Naive thymus-derived CD8-positive, alpha-beta T cell (primary cell): ENCODE results near the gene ALG12. TPM values are rescaled to one million over a fixed set of nuclear protein-coding genes. Genes with fewer than 3 reads are reported as not detected.
A peak's percentile ranks its signal among the peaks of the same experiment; 100 is the strongest.

Experiments
- ATAC-seq, 2 donors: fragments of 150-1000 bp; cut with Tn5 transposase in 1 of 2; sonication (Bioruptor Pico), chemical (Tn5 transposase) in 1 of 2; 1 replicate in 1 of 2; 2 replicates in 1 of 2; pipeline ENCODE4 v1.10.0; 2021; ENCODE audit warnings: mild to moderate bottlenecking in 2 of 2, moderate library complexity in 2 of 2
- POLR2A ChIA-PET: fragments of 350-600 bp; sonication (Branson Sonifier 250); formaldehyde crosslinking; loops from one replicate; lab custom pipeline; 2021; ENCODE audit warnings: antibody characterized with exemption; lab: Charles Lee
- DNase-seq, 10 donors: peaks; one replicate each; pipeline versions ENCODE4 v3.0.0 to v3.0.0-alpha.2; 2020 to 2022
- H3K27ac Mint-ChIP-seq, 10 donors: one replicate each; pipeline ENCODE4 v1.8.0; 2020 to 2022; ENCODE audit warnings: mild to moderate bottlenecking in 10 of 10, mixed read lengths in 10 of 10, moderate library complexity in 4 of 10, inconsistent platforms in 1 of 10
- H3K27me3 Mint-ChIP-seq, 5 donors: one replicate each; pipeline ENCODE4 v1.8.0; 2021 to 2022; ENCODE audit warnings: mixed read lengths in 5 of 5
- H3K36me3 Mint-ChIP-seq, 3 donors: one replicate each; pipeline ENCODE4 v1.8.0; 2020 to 2022; ENCODE audit warnings: mixed read lengths in 3 of 3, mild to moderate bottlenecking in 2 of 3, inconsistent platforms in 1 of 3
- H3K4me1 Mint-ChIP-seq, 4 donors: one replicate each; pipeline ENCODE4 v1.8.0; 2021 to 2022; ENCODE audit warnings: mixed read lengths in 4 of 4
- H3K4me3 Mint-ChIP-seq, 10 donors: one replicate each; pipeline ENCODE4 v1.8.0; 2020 to 2022; ENCODE audit warnings: mild to moderate bottlenecking in 10 of 10, mixed read lengths in 10 of 10, moderate library complexity in 6 of 10, inconsistent platforms in 1 of 10
- H3K9me3 Mint-ChIP-seq, 9 donors: one replicate each; pipeline ENCODE4 v1.8.0; 2020 to 2022; ENCODE audit warnings: mixed read lengths in 9 of 9, mild to moderate bottlenecking in 3 of 9, inconsistent platforms in 1 of 9, moderate library complexity in 1 of 9
- polyA plus RNA-seq, 3 donors: library from polyadenylated mRNA; unstranded; fragments of 300-500 nt; fragmentation: Illumina TruSeq; gene quantifications; one replicate each; pipeline ENCODE4 v1.2.3, GENCODE V29; 2021
- total RNA-seq, 8 experiments: library from RNA in 2 of 8; stranded (reverse) in 2 of 8; gene quantifications; one replicate each; pipeline ENCODE4 v1.2.3 and lab custom pipeline; 2021 to 2026

ALG12 gene
- total and polyA plus RNA-seq, 5 experiments from 2014 or later: 10.8 to 23.6 (median 17.0) TPM

- POLR2A ChIA-PET: interaction anchor here (0.8 to 6.2 kb wide), 16 partner anchors 8 to 229 kb away, joined by 3 to 74 read pairs (median 5); partner anchors contain the start of genes ALG12 and CRELD2
- H3K4me1 Mint-ChIP-seq: peaks cover 16 to 50% (median 36%) of the 10 kb centered on the region in 4 donors
- peak overlapping the region; percentile 83 to 93 (median 90) for H3K4me3 Mint-ChIP-seq
- H3K36me3 Mint-ChIP-seq: peaks cover 0 to 21% (median 2%) of the 10 kb centered on the region in 3 donors
- no peaks in the 10 kb centered on the region for H3K27me3 Mint-ChIP-seq
- no peaks in the 10 kb centered on the region for H3K9me3 Mint-ChIP-seq
- ATAC-seq: peak; percentile 19 to 45
- H3K27ac Mint-ChIP-seq: peak overlapping the region; percentile 77 to 98 (median 91)
- peak; percentile 61 to 86 (median 74) for DNase-seq
These were observed 43.9 kb upstream of the ALG12 start for GRCh38 chr22:49962012-49962750.

- no peaks in the 10 kb centered on the region for H3K27me3 Mint-ChIP-seq
- no peaks in the 10 kb centered on the region for H3K9me3 Mint-ChIP-seq
- H3K4me1 Mint-ChIP-seq: peaks cover 16 to 48% (median 35%) of the 10 kb centered on the region in 4 donors
- peak overlapping the region; percentile 83 to 93 (median 90) for H3K4me3 Mint-ChIP-seq
- ATAC-seq (peak in 1 of 2 donors; percentile 2), DNase-seq (no peak)
- POLR2A ChIA-PET: interaction anchor here (0.6 to 6.2 kb wide), 22 partner anchors 9 to 659 kb away, joined by 3 to 74 read pairs (median 4); partner anchors contain the start of genes ALG12 and CRELD2
- H3K36me3 Mint-ChIP-seq: peaks cover 0 to 21% (median 2%) of the 10 kb centered on the region in 3 donors
- H3K27ac Mint-ChIP-seq: peak overlapping the region; percentile 77 to 98 (median 91)
These were observed 43.4 kb upstream of the ALG12 start for GRCh38 chr22:49961601-49962011.

GRCh38 chr22:49961005-49961600 lies 42.9 kb upstream of the ALG12 start:
- no peaks in the 10 kb centered on the region for H3K27me3 Mint-ChIP-seq
- POLR2A ChIA-PET: interaction anchor here (0.6 to 6.2 kb wide), 19 partner anchors 9 to 660 kb away, joined by 3 to 74 read pairs (median 4); no protein-coding TSS in a partner anchor
- peak in 4 of 10 donors; percentile 36 to 65 (median 39) for DNase-seq
- ATAC-seq: no peak
- peaks cover 0 to 21% (median 2%) of the 10 kb centered on the region in 3 donors for H3K36me3 Mint-ChIP-seq
- H3K27ac Mint-ChIP-seq: peak overlapping the region in 7 of 10 donors; percentile 77 to 98 (median 91)
- H3K9me3 Mint-ChIP-seq: no peaks in the 10 kb centered on the region
- H3K4me1 Mint-ChIP-seq: peaks cover 16 to 44% (median 32%) of the 10 kb centered on the region in 4 donors
- peak overlapping the region; percentile 83 to 93 (median 90) for H3K4me3 Mint-ChIP-seq

GRCh38 chr22:49960159-49961004 lies 42.1 kb upstream of the ALG12 start, which contains the start of gene PIM3:
TSS of gene PIM3 (plus strand) at chr22:49960772. CDS start at chr22:49960948, 176 bp downstream.
- ATAC-seq (peak; percentile 67 to 75), DNase-seq (peak; percentile 85 to 95 (median 90))
- POLR2A ChIA-PET: interaction anchor here (0.6 to 6.2 kb wide), 19 partner anchors 8 to 661 kb away, joined by 3 to 74 read pairs (median 5); no protein-coding TSS in a partner anchor
- no peaks in the 10 kb centered on the region for H3K27me3 Mint-ChIP-seq
- H3K27ac Mint-ChIP-seq: peak within 1 kb of the TSS; percentile 77 to 98 (median 91)
- no peaks in the 10 kb centered on the region for H3K9me3 Mint-ChIP-seq
- peak within 1 kb of the TSS; percentile 83 to 93 (median 90) for H3K4me3 Mint-ChIP-seq
- peaks cover 16 to 41% (median 29%) of the 10 kb centered on the region in 4 donors for H3K4me1 Mint-ChIP-seq
- peaks cover 0 to 21% (median 2%) of the 10 kb centered on the region in 3 donors for H3K36me3 Mint-ChIP-seq

GRCh38 chr22:49959782-49960158 lies 41.5 kb upstream of the ALG12 start:
- Mint-ChIP-seq H3K27me3 (no peaks in the 10 kb centered on the region), H3K4me1 (peaks cover 16 to 39% (median 26%) of the 10 kb centered on the region in 4 donors), H3K27ac (peak overlapping the region; percentile 53 to 90 (median 79)), H3K36me3 (peaks cover 0 to 19% (median 2%) of the 10 kb centered on the region in 3 donors), H3K9me3 (no peaks in the 10 kb centered on the region), H3K4me3 (peak overlapping the region; percentile 67 to 92 (median 73))
- DNase-seq (no peak), ATAC-seq (no peak)
- POLR2A ChIA-PET: interaction anchor here (1.0 to 6.2 kb wide), 15 partner anchors 10 to 231 kb away, joined by 3 to 74 read pairs (median 6); no protein-coding TSS in a partner anchor

- ATAC-seq (no peak), DNase-seq (peak in 1 of 10 donors; percentile 2)
- Mint-ChIP-seq H3K27me3 (no peaks in the 10 kb centered on the region), H3K36me3 (peaks cover 0 to 18% (median 2%) of the 10 kb centered on the region in 3 donors), H3K4me3 (peak overlapping the region; percentile 67 to 92 (median 73)), H3K27ac (peak overlapping the region; percentile 72 to 90 (median 79)), H3K4me1 (peaks cover 14 to 33% (median 22%) of the 10 kb centered on the region in 4 donors), H3K9me3 (no peaks in the 10 kb centered on the region)
- POLR2A ChIA-PET: interaction anchor here (0.6 to 6.2 kb wide), 10 partner anchors 10 to 121 kb away, joined by 3 to 54 read pairs (median 6); no protein-coding TSS in a partner anchor
These were observed 40.9 kb upstream of the ALG12 start for GRCh38 chr22:49958931-49959781.

GRCh38 chr22:49958366-49958921 lies 40.2 kb upstream of the ALG12 start:
- peaks cover 7 to 26% (median 15%) of the 10 kb centered on the region in 4 donors for H3K4me1 Mint-ChIP-seq
- no peaks in the 10 kb centered on the region for H3K9me3 Mint-ChIP-seq
- no peak for ATAC-seq
- H3K27ac Mint-ChIP-seq: peak overlapping the region in 9 of 10 donors; percentile 34 to 87 (median 72)
- peak in 1 of 10 donors; percentile 5 for DNase-seq
- POLR2A ChIA-PET: interaction anchor here (1.1 to 6.2 kb wide), 6 partner anchors 9 to 106 kb away, joined by 3 to 54 read pairs (median 6); no protein-coding TSS in a partner anchor
- H3K4me3 Mint-ChIP-seq: peak overlapping the region in 9 of 10 donors; percentile 59 to 92 (median 67)
- peaks cover 0 to 11% (median 0%) of the 10 kb centered on the region in 3 donors for H3K36me3 Mint-ChIP-seq
- H3K27me3 Mint-ChIP-seq: no peaks in the 10 kb centered on the region

GRCh38 chr22:49957826-49958365 lies 39.7 kb upstream of the ALG12 start:
- H3K27me3 Mint-ChIP-seq: no peaks in the 10 kb centered on the region
- POLR2A ChIA-PET: interaction anchor here (6.2 kb wide), 1 partner anchor 12 kb away, joined by 54 read pairs; no protein-coding TSS in a partner anchor
- peak overlapping the region in 5 of 10 donors; percentile 10 to 48 (median 40) for H3K4me3 Mint-ChIP-seq
- peaks cover 7 to 20% (median 11%) of the 10 kb centered on the region in 4 donors for H3K4me1 Mint-ChIP-seq
- DNase-seq: peak in 1 of 10 donors; percentile 3
- H3K36me3 Mint-ChIP-seq: peaks cover 0 to 7% (median 0%) of the 10 kb centered on the region in 3 donors
- no peaks in the 10 kb centered on the region for H3K9me3 Mint-ChIP-seq
- no peak for ATAC-seq
- peak overlapping the region in 7 of 10 donors; percentile 19 to 85 (median 53) for H3K27ac Mint-ChIP-seq

GRCh38 chr22:49956914-49957825 lies 38.9 kb upstream of the ALG12 start:
- Mint-ChIP-seq H3K27me3 (no peaks in the 10 kb centered on the region), H3K4me3 (peak overlapping the region in 1 of 10 donors; percentile 24), H3K27ac (peak overlapping the region in 5 of 10 donors; percentile 4 to 63 (median 41)), H3K9me3 (no peaks in the 10 kb centered on the region), H3K36me3 (peaks cover 0 to 5% (median 0%) of the 10 kb centered on the region in 3 donors), H3K4me1 (peaks cover 7 to 17% (median 9%) of the 10 kb centered on the region in 4 donors)
- peak in 1 of 10 donors; percentile 2 for DNase-seq
- no peak for ATAC-seq
- POLR2A ChIA-PET: interaction anchor here (0.8 to 6.2 kb wide), 4 partner anchors 10 to 24 kb away, joined by 3 to 54 read pairs (median 12); no protein-coding TSS in a partner anchor
